ENCODE data around the gene SRRM2. TPM values are rescaled to one million over a fixed set of nuclear protein-coding genes. Genes with fewer than 3 reads are reported as not detected.

The SRRM2 gene
- polyA plus RNA-seq, 1 experiment = 80.5 TPM

- TF ChIP-seq, protein P1, sequence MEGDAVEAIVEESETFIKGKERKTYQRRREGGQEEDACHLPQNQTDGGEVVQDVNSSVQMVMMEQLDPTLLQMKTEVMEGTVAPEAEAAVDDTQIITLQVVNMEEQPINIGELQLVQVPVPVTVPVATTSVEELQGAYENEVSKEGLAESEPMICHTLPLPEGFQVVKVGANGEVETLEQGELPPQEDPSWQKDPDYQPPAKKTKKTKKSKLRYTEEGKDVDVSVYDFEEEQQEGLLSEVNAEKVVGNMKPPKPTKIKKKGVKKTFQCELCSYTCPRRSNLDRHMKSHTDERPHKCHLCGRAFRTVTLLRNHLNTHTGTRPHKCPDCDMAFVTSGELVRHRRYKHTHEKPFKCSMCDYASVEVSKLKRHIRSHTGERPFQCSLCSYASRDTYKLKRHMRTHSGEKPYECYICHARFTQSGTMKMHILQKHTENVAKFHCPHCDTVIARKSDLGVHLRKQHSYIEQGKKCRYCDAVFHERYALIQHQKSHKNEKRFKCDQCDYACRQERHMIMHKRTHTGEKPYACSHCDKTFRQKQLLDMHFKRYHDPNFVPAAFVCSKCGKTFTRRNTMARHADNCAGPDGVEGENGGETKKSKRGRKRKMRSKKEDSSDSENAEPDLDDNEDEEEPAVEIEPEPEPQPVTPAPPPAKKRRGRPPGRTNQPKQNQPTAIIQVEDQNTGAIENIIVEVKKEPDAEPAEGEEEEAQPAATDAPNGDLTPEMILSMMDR (IDR thresholded peaks at IDR 0.05; ENCODE audit: low read depth, low read length) = no peak
- POLR2A ChIA-PET = interaction anchor here (0.6 to 2.3 kb wide), 2 partner anchors 12 to 13 kb away, joined by 4 to 6 read pairs; partner anchors contain the start of gene SRRM2
- CTCF ChIA-PET = no interaction called here
- DNase-seq (ENCODE audit: low read depth, low spot score) = no peak
- Histone ChIP-seq H3K9me3 (ENCODE audit: control insufficient read depth, insufficient read depth, low read length) (no peaks in the 10 kb centered on the region; the same call in 1 of the 2 replicates), H3K4me3 (ENCODE audit: low read depth, low read length) (no peak overlapping the region), H3K27me3 (ENCODE audit: control insufficient read depth, insufficient read depth, low read length) (peaks cover 5% of the 10 kb centered on the region), H3K27ac (ENCODE audit: low read depth, low read length) (no peak overlapping the region)
These were observed 12.6 kb upstream of the SRRM2 start for GRCh38 chr16:2739625-2740430.

GRCh38 chr16:2740476-2740875 lies 12.0 kb upstream of the SRRM2 start:
- POLR2A ChIA-PET = interaction anchor here (0.6 to 2.3 kb wide), 2 partner anchors 12 to 13 kb away, joined by 4 to 6 read pairs; partner anchors contain the start of gene SRRM2
- CTCF ChIA-PET = no interaction called here
- Histone ChIP-seq H3K9me3 (ENCODE audit: control insufficient read depth, insufficient read depth, low read length) (no peaks in the 10 kb centered on the region; the same call in 1 of the 2 replicates), H3K27ac (ENCODE audit: low read depth, low read length) (no peak overlapping the region), H3K27me3 (ENCODE audit: control insufficient read depth, insufficient read depth, low read length) (peaks cover 5% of the 10 kb centered on the region), H3K4me3 (ENCODE audit: low read depth, low read length) (no peak overlapping the region)
- TF ChIP-seq, protein P1 (IDR thresholded peaks at IDR 0.05; ENCODE audit: low read depth, low read length) = no peak
- DNase-seq (ENCODE audit: low read depth, low spot score) = no peak

GRCh38 chr16:2741168-2741567 lies 11.3 kb upstream of the SRRM2 start:
- Histone ChIP-seq H3K4me3 (ENCODE audit: low read depth, low read length) (no peak overlapping the region), H3K27ac (ENCODE audit: low read depth, low read length) (no peak overlapping the region), H3K9me3 (ENCODE audit: control insufficient read depth, insufficient read depth, low read length) (no peaks in the 10 kb centered on the region; the same call in 1 of the 2 replicates), H3K27me3 (ENCODE audit: control insufficient read depth, insufficient read depth, low read length) (peaks cover 5% of the 10 kb centered on the region)
- DNase-seq (ENCODE audit: low read depth, low spot score) = no peak
- ChIA-PET POLR2A (interaction anchor here (2.3 kb wide), 1 partner anchor 12 kb away, joined by 6 read pairs; the partner anchor contains the start of gene SRRM2), CTCF (interaction anchor here (0.7 kb wide), 1 partner anchor 13 kb away, joined by 3 read pairs; no protein-coding TSS in a partner anchor)
- TF ChIP-seq, protein P1 (IDR thresholded peaks at IDR 0.05; ENCODE audit: low read depth, low read length) = no peak

DNA sequence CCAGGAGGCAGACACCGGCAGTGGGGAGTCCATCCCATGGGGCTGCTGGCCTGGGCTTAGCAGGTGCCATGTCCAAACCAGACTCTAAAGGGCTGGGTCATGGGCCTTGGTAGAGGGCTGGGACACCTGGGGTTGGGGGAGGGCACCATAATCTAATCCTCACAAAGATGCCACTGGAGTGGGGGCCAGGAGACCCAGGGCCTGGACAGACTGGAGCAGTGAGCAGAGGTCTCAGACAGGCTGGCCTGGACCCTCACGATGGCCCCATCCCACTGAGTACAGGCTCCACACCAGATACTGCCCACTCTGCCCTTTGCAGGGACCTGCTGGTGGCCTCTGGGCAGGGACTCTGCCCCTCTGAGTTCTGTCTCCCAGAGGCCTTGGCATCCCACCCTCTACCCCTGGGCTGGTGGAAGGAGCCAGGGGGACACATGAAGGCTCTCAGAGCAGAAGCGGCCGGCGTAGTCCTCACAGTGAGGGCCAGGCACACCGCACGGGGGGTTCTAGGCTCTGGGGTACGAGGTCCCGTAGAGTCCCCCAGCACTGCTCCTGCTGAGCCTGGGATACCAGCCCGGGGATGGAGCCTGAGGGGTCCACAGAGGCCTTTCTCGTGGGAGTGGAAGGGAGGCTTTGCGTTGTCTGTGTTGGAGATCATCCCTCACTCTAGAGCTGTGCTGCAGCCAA lies 10.0 kb upstream of the SRRM2 start:
- POLR2A ChIA-PET = interaction anchor here (0.6 to 0.7 kb wide), 2 partner anchors 164 to 462 kb away, joined by 3 to 4 read pairs; no protein-coding TSS in a partner anchor
- TF ChIP-seq, protein P1 (IDR thresholded peaks at IDR 0.05; ENCODE audit: low read depth, low read length) = no peak
- CTCF ChIA-PET = no interaction called here

More for the DNA sequence above, 10.0 kb upstream of the SRRM2 start:
- no peak overlapping the region for H3K27ac ChIP-seq (ENCODE audit: low read depth, low read length)
- DNase-seq (ENCODE audit: low read depth, low spot score) = no peak
- peaks cover 3% of the 10 kb centered on the region for H3K27me3 ChIP-seq (ENCODE audit: control insufficient read depth, insufficient read depth, low read length)
- H3K9me3 ChIP-seq (ENCODE audit: control insufficient read depth, insufficient read depth, low read length) = no peaks in the 10 kb centered on the region; the same call in 1 of the 2 replicates
- no peak overlapping the region for H3K4me3 ChIP-seq (ENCODE audit: low read depth, low read length)

Data from AG04450 (cell line).